SK-N-SH treated with all-trans-retinoic acid at 6 μM for 48 hours (cell line): Measurements from ENCODE around the gene PYHIN1.

ENCODE experiments used
- BACH2 ChIP-seq: fragments of 250-450 bp; sonication (Bioruptor Pico); IDR thresholded peaks from 2 replicates; pipeline ENCODE4 v1.9.0; 2021; ENCODE audit warnings: mild to moderate bottlenecking, borderline replicate concordance
- CREB5 ChIP-seq: fragments of 250-450 bp; sonication (Bioruptor Pico); IDR thresholded peaks from 2 replicates; pipeline ENCODE4 v1.5.1; 2020; ENCODE audit warnings: low read depth, mild to moderate bottlenecking, moderate library complexity
- ESRRG ChIP-seq: fragments of 250-450 bp; sonication (Bioruptor Pico); IDR thresholded peaks from 2 replicates; pipeline ENCODE4 v1.6.1; 2021; ENCODE audit warnings: mild to moderate bottlenecking
- ISL1 ChIP-seq: fragments of 250-450 bp; sonication (Bioruptor Pico); IDR thresholded peaks from 2 replicates; pipeline ENCODE4 v2.1.2; 2022; ENCODE audit warnings: mild to moderate bottlenecking, moderate library complexity
- PATZ1 ChIP-seq: fragments of 250-450 bp; sonication (Bioruptor Pico); IDR thresholded peaks from 2 replicates; pipeline ENCODE4 v1.8.0; 2020; ENCODE audit warnings: mild to moderate bottlenecking, moderate library complexity, borderline replicate concordance
- POU6F1 ChIP-seq: fragments of 250-450 bp; sonication (Bioruptor Pico); IDR thresholded peaks from 2 replicates; pipeline ENCODE4 v1.8.0; 2021; ENCODE audit warnings: low read depth, mild to moderate bottlenecking, moderate library complexity, borderline replicate concordance
- PPARA ChIP-seq: fragments of 250-450 bp; sonication (Bioruptor Pico); IDR thresholded peaks from 2 replicates; pipeline ENCODE4 v1.5.0; 2020; ENCODE audit warnings: mild to moderate bottlenecking, borderline replicate concordance
- SNAI2 ChIP-seq: fragments of 250-450 bp; sonication (Bioruptor Pico); IDR thresholded peaks from 2 replicates; pipeline ENCODE4 v1.5.0; 2020; ENCODE audit warnings: mild to moderate bottlenecking, moderate library complexity
- TCF4 ChIP-seq: fragments of 250-450 bp; sonication (Bioruptor Pico); IDR thresholded peaks from 2 replicates; pipeline ENCODE4 v1.8.0; 2021; ENCODE audit warnings: mild to moderate bottlenecking, moderate library complexity, borderline replicate concordance
- TOX ChIP-seq: fragments of 250-450 bp; sonication (Bioruptor Pico); IDR thresholded peaks from 2 replicates; pipeline ENCODE4 v1.8.0; 2021; ENCODE audit warnings: mild to moderate bottlenecking, moderate library complexity, borderline replicate concordance
- ZNF8 ChIP-seq: fragments of 450-650 bp; formaldehyde crosslinking; IDR thresholded peaks from 2 replicates; pipeline ENCODE4 v1.5.0; 2020; ENCODE audit warnings: mild to moderate bottlenecking, moderate library complexity

DNA sequence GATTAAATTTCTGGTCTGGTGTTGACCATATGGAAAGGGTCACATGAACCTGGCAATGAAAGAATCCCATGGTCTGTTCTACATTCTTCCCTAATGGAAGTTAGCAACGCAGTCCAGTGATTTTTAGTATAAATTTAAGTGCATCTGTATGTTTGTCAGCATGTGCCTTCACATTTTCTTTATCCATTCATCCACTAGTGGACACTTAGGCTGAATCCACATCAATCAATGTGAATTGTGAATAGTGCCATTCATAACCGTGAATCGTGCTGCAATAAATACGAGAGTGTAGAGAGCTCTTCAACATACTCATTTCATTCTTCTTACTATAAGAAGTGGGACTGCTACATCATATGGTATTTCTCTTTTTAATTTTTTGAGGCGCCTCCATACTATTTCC lies 65.6 kb downstream of the PYHIN1 start:
- TF ChIP-seq PATZ1 (CRISPR knock-in tag): no peak
- TF ChIP-seq SNAI2: no peak
- no peak for TF ChIP-seq BACH2 (CRISPR knock-in tag)
- TF ChIP-seq TCF4 (CRISPR knock-in tag): no peak
- TF ChIP-seq POU6F1 (CRISPR knock-in tag): no peak
- TF ChIP-seq ESRRG (CRISPR knock-in tag): no peak
- TF ChIP-seq CREB5: no peak
- no peak for TF ChIP-seq TOX (CRISPR knock-in tag)
- TF ChIP-seq ISL1 (CRISPR knock-in tag): no peak
- no peak for TF ChIP-seq ZNF8 (CRISPR knock-in tag)
- TF ChIP-seq PPARA: no peak
